Hepatocyte (in vitro differentiated cells): ENCODE data around the gene PRPF31.
"Not testable (repeated sequence)": the region's sequence is repeated elsewhere in the genome, so short reads cannot be mapped to it uniquely, and the experiment has no call there.

Experiments
- EZH2 ChIP-seq: fragments of 200-600 bp; sonication (generic); IDR thresholded peaks from 2 replicates; pipeline ENCODE4 v1.6.1; 2016; ENCODE audit warnings: antibody characterized with exemption, mild to moderate bottlenecking, borderline replicate concordance
- EZH2phosphoT487 ChIP-seq: fragments of 200-600 bp; sonication (generic); IDR thresholded peaks from one replicate; pipeline ENCODE4 v1.6.1; 2018; ENCODE audit warnings: antibody characterized with exemption, mild to moderate bottlenecking, low read depth, moderate library complexity; ENCODE audit not compliant: unreplicated experiment, severe bottlenecking
- TF ChIP-seq, protein P1 (sequence below): fragments of 200-600 bp; sonication (generic); IDR thresholded peaks from 2 replicates; pipeline ENCODE4 v1.5.1; 2016; ENCODE audit warnings: antibody characterized with exemption, mild to moderate bottlenecking; ENCODE audit not compliant: poor library complexity

DNA sequence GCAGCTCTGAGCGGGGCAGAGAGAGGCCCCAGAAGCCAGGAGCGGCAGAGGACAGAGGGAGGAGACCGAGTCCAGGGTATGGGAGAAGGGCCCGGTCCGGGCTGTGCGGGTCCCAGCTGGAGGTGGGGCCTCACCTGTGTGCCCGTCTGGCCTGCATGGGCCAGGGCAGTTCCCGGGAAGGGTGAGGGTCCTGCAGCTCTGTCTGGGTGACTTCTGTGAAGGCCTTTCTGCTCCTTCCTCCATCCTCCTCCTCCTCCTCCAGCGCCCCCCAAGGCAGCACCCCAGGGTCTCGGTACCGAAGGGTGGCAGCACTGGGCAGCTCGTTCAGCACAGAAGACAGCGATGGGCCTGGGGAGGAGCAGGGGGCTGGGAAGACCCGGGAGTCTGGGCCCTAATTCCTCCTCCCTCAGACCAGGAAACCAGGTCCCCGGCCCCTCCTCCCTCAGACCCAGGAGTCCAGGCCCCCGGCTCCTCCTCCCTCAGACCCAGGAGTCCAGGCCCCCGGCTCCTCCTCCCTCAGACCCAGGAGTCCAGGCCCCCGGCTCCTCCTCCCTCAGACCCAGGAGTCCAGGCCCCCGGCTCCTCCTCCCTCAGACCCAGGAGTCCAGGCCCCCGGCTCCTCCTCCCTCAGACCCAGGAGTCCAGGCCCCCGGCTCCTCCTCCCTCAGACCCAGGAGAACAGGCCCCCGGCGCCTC lies 56.3 kb downstream of the PRPF31 start:
- TF ChIP-seq, protein P1, sequence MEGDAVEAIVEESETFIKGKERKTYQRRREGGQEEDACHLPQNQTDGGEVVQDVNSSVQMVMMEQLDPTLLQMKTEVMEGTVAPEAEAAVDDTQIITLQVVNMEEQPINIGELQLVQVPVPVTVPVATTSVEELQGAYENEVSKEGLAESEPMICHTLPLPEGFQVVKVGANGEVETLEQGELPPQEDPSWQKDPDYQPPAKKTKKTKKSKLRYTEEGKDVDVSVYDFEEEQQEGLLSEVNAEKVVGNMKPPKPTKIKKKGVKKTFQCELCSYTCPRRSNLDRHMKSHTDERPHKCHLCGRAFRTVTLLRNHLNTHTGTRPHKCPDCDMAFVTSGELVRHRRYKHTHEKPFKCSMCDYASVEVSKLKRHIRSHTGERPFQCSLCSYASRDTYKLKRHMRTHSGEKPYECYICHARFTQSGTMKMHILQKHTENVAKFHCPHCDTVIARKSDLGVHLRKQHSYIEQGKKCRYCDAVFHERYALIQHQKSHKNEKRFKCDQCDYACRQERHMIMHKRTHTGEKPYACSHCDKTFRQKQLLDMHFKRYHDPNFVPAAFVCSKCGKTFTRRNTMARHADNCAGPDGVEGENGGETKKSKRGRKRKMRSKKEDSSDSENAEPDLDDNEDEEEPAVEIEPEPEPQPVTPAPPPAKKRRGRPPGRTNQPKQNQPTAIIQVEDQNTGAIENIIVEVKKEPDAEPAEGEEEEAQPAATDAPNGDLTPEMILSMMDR: not testable (repeated sequence)
- not testable (repeated sequence) for TF ChIP-seq EZH2phosphoT487, EZH2
